ENCODE data around the gene CEBPB.
A peak's percentile ranks its signal among the peaks of the same experiment; 100 is the strongest.
"Not testable (repeated sequence)": the region's sequence is repeated elsewhere in the genome, so short reads cannot be mapped to it uniquely, and the experiment has no call there.

The CEBPB gene

GRCh38 chr20:50208085-50208491 lies 17.5 kb downstream of the CEBPB start:
- no peak for TF ChIP-seq CTCF (IDR thresholded peaks at IDR 0.05; ENCODE audit: low read depth, low read length)
- H3K4me3 ChIP-seq (replicated peaks in 1 of 2; ENCODE audit: low read depth in 2 of 2, low read length in 2 of 2), result no peak overlapping the region
- peak in 1 of 2 donors; percentile 12 for DNase-seq (ENCODE audit: low read depth in 2 of 2)

- H3K4me3 ChIP-seq (replicated peaks in 1 of 2; ENCODE audit: low read depth in 2 of 2, low read length in 2 of 2); DNase-seq (ENCODE audit: low read depth in 2 of 2): not testable (repeated sequence)
These were observed 18.2 kb downstream of the CEBPB start for GRCh38 chr20:50208815-50209214.

DNA sequence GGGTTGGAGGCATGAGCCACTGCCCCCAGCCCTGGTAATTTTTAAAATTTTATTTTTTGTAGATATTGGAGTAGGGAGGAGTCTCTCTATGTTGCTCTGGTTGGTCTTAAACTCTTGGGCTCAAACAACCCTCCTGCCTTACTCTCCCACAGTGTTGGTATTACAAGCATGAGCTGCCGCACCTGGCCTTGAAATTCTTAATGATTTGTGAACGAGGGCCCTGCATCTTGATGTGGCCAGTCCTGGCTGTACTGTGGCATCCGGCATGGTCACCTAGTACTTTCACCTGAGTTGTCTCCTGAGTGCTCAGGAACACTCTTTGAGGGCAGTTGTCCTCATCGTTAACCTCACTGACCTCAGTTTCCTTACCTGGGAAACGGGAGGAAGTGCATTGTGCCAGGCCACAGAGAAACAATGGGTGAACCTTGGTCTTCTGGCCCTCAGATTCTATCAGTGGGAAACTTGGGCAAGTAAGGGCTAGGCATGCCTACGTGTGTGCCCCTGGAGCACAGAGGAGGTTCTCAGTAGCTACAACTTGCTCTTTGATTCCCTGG lies 19.5 kb downstream of the CEBPB start:
- H3K4me3 ChIP-seq (replicated peaks in 1 of 2; ENCODE audit: low read depth in 2 of 2, low read length in 2 of 2), result no peak overlapping the region
- no peak for TF ChIP-seq CTCF (IDR thresholded peaks at IDR 0.05; ENCODE audit: low read depth, low read length)
- no peak for DNase-seq (ENCODE audit: low read depth in 2 of 2)

DNA sequence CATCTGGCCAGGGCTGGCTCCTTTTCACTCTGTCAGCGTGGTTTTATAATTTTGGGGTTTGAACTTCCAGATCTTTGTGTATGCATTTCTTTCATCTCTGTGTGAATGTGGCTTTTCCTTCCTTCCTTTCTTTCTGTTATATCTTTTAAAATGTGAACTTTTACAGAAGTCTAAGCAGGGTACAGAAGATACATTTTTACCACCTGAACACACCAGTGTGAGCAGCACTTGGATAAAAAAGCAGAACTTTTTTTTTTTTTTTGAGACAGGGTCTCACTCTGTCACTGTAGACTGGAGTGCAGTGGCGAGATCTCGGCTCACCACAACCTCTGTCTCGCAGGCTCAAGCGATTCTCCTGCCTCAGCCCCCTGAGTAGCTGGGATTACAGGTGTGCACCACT lies 20.5 kb downstream of the CEBPB start:
- DNase-seq (ENCODE audit: low read depth in 2 of 2), result no peak
- no peak for TF ChIP-seq CTCF (IDR thresholded peaks at IDR 0.05; ENCODE audit: low read depth, low read length)
- no peak overlapping the region for H3K4me3 ChIP-seq (replicated peaks in 1 of 2; ENCODE audit: low read depth in 2 of 2, low read length in 2 of 2)

- no peak for DNase-seq (ENCODE audit: low read depth in 2 of 2)
- no peak for TF ChIP-seq CTCF (IDR thresholded peaks at IDR 0.05; ENCODE audit: low read depth, low read length)
- no peak overlapping the region for H3K4me3 ChIP-seq (replicated peaks in 1 of 2; ENCODE audit: low read depth in 2 of 2, low read length in 2 of 2)
These were observed 23.0 kb downstream of the CEBPB start for GRCh38 chr20:50213531-50214106.

- no peak overlapping the region for H3K4me3 ChIP-seq (replicated peaks in 1 of 2; ENCODE audit: low read depth in 2 of 2, low read length in 2 of 2)
- TF ChIP-seq CTCF (IDR thresholded peaks at IDR 0.05; ENCODE audit: low read depth, low read length), result no peak
- no peak for DNase-seq (ENCODE audit: low read depth in 2 of 2)
These were observed 23.8 kb downstream of the CEBPB start for GRCh38 chr20:50214226-50215024.

DNA sequence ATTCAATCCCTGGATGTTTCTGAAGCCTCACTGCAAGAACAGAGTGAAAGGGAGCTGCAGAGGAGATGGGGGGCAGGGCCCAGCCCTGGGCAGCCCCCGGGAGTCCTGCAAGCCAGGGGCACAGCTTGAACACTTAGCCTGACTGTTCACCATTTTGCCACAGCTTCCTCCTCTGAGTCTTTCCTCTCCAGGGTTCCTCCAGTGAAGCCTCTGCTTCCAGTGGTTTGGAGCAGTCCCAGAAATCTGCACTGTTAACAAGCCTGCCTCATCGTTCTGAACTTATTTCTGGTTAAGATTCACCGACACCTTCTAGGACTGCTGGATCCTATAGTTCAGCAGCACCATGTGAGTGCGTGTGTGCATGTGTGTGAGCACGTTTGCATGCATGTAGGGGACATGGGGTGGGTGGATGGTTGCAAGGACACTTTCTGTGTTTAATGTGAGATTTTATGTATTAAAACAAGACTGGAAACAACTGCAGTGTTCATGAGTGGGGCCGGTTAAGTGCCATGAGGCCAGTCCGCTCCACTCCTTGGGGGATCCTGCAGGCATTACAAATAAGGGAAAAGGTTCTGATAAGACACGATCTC lies 24.6 kb downstream of the CEBPB start:
- TF ChIP-seq CTCF (IDR thresholded peaks at IDR 0.05; ENCODE audit: low read depth, low read length), result no peak
- peak; percentile 38 to 65 for DNase-seq (ENCODE audit: low read depth in 2 of 2)
- H3K4me3 ChIP-seq (replicated peaks in 1 of 2; ENCODE audit: low read depth in 2 of 2, low read length in 2 of 2), result no peak overlapping the region

Data from cardiac fibroblast (primary cell).